Measurements from ENCODE around the gene NIM1K.
"Not testable (repeated sequence)": the region's sequence is repeated elsewhere in the genome, so short reads cannot be mapped to it uniquely, and the experiment has no call there.

DNA sequence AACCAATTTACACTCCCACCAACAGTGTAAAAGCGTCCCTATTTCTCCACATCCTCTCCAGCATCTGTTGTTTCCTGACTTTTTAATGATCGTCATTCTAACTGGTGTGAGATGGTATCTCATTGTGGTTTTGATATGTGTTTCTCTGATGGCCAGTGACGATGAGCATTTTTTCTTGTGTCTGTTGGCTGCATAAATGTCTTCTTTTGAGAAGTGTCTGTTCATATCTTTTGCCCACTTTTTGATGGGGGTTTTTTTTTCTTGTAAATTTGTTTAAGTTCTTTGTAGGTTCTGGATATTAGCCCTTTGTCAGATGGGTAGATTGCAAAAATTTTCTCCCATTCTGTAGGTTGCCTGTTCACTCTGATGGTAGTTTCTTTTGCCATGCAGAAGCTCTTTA is 131.5 kb downstream of the NIM1K start:
- not testable (repeated sequence) for TF ChIP-seq EZH2 (IDR thresholded peaks at IDR 0.05; ENCODE audit: insufficient read depth, poor library complexity, severe bottlenecking); EZH2phosphoT487 (IDR thresholded peaks at IDR 0.05; ENCODE audit: insufficient read depth, low read depth)

Data from GM23248 (cell line).